ENCODE results near the gene PSAT1. TPM values are rescaled to one million over a fixed set of nuclear protein-coding genes. Genes with fewer than 3 reads are reported as not detected.

The PSAT1 gene
- total and polyA plus RNA-seq, 2 of the 8 experiments (the other 6 are each of a cell fraction or from before 2014, with no cell fraction given): 204 to 341 TPM

DNA sequence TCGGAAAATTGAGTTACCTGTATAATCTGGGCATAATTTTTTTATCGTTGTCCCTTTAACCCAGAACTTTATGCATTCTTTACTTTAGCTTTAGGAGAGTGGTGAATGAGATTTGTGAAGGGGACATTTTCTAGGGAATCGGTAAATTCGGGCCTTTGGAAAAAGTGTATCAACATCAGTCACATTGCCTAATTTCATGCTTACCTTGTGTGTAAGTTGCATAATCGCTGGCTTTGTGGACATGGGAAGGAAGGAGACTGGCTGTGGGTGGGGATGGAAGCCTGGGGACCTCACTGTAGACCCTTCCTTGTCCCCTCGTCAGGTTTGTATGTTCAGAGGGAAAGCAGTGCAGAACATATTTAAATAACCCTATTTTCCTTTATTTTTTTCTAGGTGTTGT lies 3.3 kb downstream of the PSAT1 start:
- TF ChIP-seq MAFK (IDR thresholded peaks at IDR 0.05; ENCODE audit: low read depth, low read length): no peak
- TF ChIP-seq POLR2AphosphoS5 (IDR thresholded peaks at IDR 0.05; ENCODE audit: low read depth, low read length): peak; percentile 64
- TF ChIP-seq RFX5 (IDR thresholded peaks at IDR 0.05; ENCODE audit: borderline replicate concordance, low read depth, low read length): no peak
- peak in 1 of 2 experiments; percentile 37; a peak in 1 of 3 replicates for TF ChIP-seq POLR2A (IDR thresholded peaks at IDR 0.05; ENCODE audit: control extremely low read depth in 1 of 2, low read depth in 2 of 2, low read length in 2 of 2)
- Histone ChIP-seq H3K4me1 (replicated peaks in 1 of 4; ENCODE audit: control insufficient read depth in 3 of 4, insufficient read depth in 4 of 4, low read length in 3 of 4) (peaks cover 6 to 14% (median 9%) of the 10 kb centered on the region in 4 experiments; a peak in 6 of 7 replicates), H3K4ac (replicated peaks; ENCODE audit: insufficient read length, low read depth, low read length) (no peak overlapping the region), H3K4me2 (ENCODE audit: insufficient read depth in 1 of 2, low read depth in 2 of 2, low read length in 2 of 2) (peak overlapping the region in 1 of 2 experiments; percentile 87; a peak in 2 of 4 replicates), H4K91ac (replicated peaks; ENCODE audit: insufficient read length, low read length) (no peak overlapping the region), H2BK20ac (ENCODE audit: low read length) (no peak overlapping the region), H3K9me3 (ENCODE audit: insufficient read depth in 2 of 2, low read depth in 1 of 2, low read length in 1 of 2) (no peaks in the 10 kb centered on the region), H3K56ac (replicated peaks; ENCODE audit: insufficient read length, low read depth, low read length) (no peak overlapping the region), H3K4me3 (ENCODE audit: extremely low read depth in 1 of 4, insufficient read depth in 2 of 4, low read depth in 3 of 4, low read length in 4 of 4) (peak overlapping the region in 1 of 4 experiments; percentile 28; a peak in 2 of 8 replicates), H3K14ac (ENCODE audit: insufficient read length) (no peak overlapping the region), H3K36me3 (ENCODE audit: control insufficient read depth in 2 of 4, insufficient read depth in 4 of 4, low read length in 3 of 4) (peaks cover 27 to 65% (median 51%) of the 10 kb centered on the region in 4 experiments), H2AFZ (ENCODE audit: low read length) (no peak overlapping the region), H4K5ac (ENCODE audit: insufficient read length, low read depth, low read length) (no peak overlapping the region), H2BK15ac (ENCODE audit: low read length) (no peak overlapping the region), H2AK5ac (ENCODE audit: low read depth, low read length) (no peak overlapping the region), H3K79me1 (ENCODE audit: low read depth, low read length) (peaks cover 4% of the 10 kb centered on the region), H4K20me1 (replicated peaks in 1 of 2; ENCODE audit: control insufficient read depth in 1 of 2, insufficient read depth in 2 of 2, low read length in 2 of 2) (peaks cover 13 to 21% of the 10 kb centered on the region in 2 experiments), H4K8ac (ENCODE audit: extremely low read depth, insufficient read depth, low read length) (no peak overlapping the region), H3K79me2 (ENCODE audit: control insufficient read depth in 1 of 2, insufficient read depth in 2 of 2, low read length in 2 of 2) (peaks cover 15 to 75% of the 10 kb centered on the region in 2 experiments), H2BK120ac (replicated peaks; ENCODE audit: low read depth, low read length) (no peak overlapping the region), H3K27me3 (replicated peaks in 1 of 4; ENCODE audit: control insufficient read depth in 3 of 4, extremely low read depth in 1 of 4, insufficient read depth in 3 of 4, low read length in 3 of 4) (no peaks in the 10 kb centered on the region), H3K27ac (ENCODE audit: low read depth, low read length) (no peak overlapping the region), H2BK12ac (ENCODE audit: low read depth, low read length) (no peak overlapping the region), H3K9ac (replicated peaks in 1 of 4; ENCODE audit: extremely low read depth in 1 of 4, low read depth in 3 of 4, low read length in 3 of 4) (no peak overlapping the region), H3K23me2 (ENCODE audit: low read depth, low read length) (peaks cover 7% of the 10 kb centered on the region; the same call in 1 of the 2 replicates), H3K23ac (ENCODE audit: insufficient read length) (no peak overlapping the region), H2BK5ac (ENCODE audit: low read depth, low read length) (no peak overlapping the region), H3K18ac (ENCODE audit: extremely low read depth, low read length) (no peak overlapping the region)
- ChIA-PET CTCF (ENCODE audit: partially characterized antibody) (interaction anchor here (0.6 to 2.7 kb wide), 5 partner anchors 9 to 631 kb away, joined by 3 to 7 read pairs (median 3); no protein-coding TSS in a partner anchor), POLR2A (ENCODE audit: partially characterized antibody) (interaction anchor here (0.9 to 27.8 kb wide), 7 partner anchors 1 to 66 kb away, joined by 4 to 936 read pairs (median 520); partner anchors contain the start of genes CEP78 and PSAT1)
- WGBS, 2 experiments (ENCODE audit: extremely low coverage in 1 of 2, insufficient coverage in 1 of 2, insufficient read length in 1 of 2, insufficient replicate concordance in 2 of 2, low coverage in 1 of 2, low lambda C conversion rate in 2 of 2, missing lambda C conversion rate in 1 of 2): 90% methylated on average over 6 of the region's 6 CpGs; no CpG with 5 or more reads in 1 of the 2 experiments
- no peak for FAIRE-seq
- DNase-seq (ENCODE audit: low read depth in 1 of 2, low spot score in 2 of 2): no peak

Measured in H1 (cell line).